ENCODE results near the gene HNRNPK.

DNA sequence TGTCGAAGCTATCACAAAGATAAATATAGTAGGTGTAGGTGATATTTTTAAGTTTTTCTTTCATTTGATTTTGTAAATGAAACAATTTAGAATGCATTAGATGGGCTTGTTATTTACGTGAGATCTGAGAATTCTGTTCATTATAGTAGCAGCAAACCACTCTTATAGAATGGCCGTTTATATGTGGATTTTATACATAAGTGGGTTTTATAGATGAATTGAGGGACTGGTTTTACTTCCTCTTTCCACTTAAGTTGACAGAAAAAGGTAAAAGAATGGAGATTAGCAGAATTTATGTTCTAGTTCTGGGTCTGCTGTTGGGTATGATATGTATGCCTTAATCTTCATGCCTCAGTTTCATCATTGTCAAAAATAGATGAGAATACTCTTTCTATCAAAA lies 6.2 kb upstream of the HNRNPK start:
- TF ChIP-seq, protein P1, sequence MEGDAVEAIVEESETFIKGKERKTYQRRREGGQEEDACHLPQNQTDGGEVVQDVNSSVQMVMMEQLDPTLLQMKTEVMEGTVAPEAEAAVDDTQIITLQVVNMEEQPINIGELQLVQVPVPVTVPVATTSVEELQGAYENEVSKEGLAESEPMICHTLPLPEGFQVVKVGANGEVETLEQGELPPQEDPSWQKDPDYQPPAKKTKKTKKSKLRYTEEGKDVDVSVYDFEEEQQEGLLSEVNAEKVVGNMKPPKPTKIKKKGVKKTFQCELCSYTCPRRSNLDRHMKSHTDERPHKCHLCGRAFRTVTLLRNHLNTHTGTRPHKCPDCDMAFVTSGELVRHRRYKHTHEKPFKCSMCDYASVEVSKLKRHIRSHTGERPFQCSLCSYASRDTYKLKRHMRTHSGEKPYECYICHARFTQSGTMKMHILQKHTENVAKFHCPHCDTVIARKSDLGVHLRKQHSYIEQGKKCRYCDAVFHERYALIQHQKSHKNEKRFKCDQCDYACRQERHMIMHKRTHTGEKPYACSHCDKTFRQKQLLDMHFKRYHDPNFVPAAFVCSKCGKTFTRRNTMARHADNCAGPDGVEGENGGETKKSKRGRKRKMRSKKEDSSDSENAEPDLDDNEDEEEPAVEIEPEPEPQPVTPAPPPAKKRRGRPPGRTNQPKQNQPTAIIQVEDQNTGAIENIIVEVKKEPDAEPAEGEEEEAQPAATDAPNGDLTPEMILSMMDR (IDR thresholded peaks at IDR 0.05; ENCODE audit: borderline replicate concordance, extremely low read depth, low read length, poor library complexity, severe bottlenecking) = no peak
- TF ChIP-seq EZH2 (IDR thresholded peaks at IDR 0.05; ENCODE audit: borderline replicate concordance, low read depth, low read length, severe bottlenecking) = no peak

Measured in DND-41 (cell line).